Endometrium (tissue), 2 donors: ENCODE results near the gene IFRD1.
"Not testable (repeated sequence)": the region's sequence is repeated elsewhere in the genome, so short reads cannot be mapped to it uniquely, and the experiment has no call there.

ENCODE experiments used
- FAIRE-seq: peaks from 2 replicates; lab custom pipeline; 2012; peaks lifted over from hg19 to GRCh38; lab: Jason Lieb, UNC
- donor health status: control.
- donor health status: control.

IFRD1 gene

DNA sequence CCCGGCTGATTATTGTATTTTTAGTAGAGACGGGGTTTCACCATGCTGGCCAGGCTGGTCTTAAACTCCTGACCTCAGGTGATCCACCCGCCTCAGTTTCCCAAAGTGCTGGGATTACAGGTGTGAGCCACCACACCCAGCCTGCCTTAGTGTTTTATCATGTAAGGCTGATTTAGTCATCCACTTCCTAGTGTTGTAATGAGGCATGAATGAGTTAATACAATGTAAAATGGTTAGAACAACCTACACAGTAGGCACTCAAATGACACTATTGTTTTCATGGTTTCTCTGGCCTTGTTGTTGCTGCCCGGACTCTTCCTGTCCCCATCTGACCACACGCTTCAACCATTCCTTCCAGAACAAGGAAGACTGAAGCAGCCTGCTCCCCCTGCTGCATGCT, 66.2 kb downstream of the IFRD1 start:
- FAIRE-seq: not testable (repeated sequence)

DNA sequence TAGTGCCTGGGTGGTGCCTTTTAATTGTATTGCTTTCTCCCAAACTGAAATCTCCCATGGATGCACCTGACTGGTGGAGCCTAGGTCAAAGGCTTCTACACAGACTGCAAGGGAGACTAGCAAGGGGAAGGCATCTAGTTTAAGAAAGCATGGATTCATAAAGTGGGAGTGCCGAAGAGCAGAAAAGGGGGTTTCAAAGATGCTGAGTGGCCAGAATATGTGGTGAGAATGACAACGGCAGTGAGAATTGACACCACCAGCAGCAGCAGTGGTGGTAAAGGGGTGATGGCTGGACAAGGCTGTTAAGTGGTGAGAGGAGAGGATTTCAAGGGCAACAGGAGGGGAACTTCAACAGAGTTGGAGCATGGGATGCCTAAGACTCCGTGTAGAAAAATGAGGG, 67.2 kb downstream of the IFRD1 start:
- FAIRE-seq: no peak

DNA sequence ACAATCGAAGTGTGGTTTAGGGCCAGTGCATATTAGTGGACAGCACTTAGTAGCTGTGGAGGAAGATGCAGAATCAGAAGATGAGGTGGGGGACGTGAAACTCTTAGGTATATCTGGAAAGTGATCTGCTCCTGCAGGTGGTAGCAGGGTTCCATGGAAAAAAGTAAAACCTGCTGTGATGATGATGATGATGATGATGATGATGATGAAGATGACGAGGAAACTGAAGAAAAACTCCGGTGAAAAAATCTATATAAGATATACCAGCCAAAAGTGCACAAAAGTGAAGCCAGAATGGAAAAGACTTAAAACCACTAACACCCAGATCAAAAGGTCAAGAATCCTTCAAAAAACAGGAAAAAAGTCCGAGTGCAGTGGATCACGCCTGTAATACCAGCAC, 70.5 kb downstream of the IFRD1 start:
- no peak for FAIRE-seq

DNA sequence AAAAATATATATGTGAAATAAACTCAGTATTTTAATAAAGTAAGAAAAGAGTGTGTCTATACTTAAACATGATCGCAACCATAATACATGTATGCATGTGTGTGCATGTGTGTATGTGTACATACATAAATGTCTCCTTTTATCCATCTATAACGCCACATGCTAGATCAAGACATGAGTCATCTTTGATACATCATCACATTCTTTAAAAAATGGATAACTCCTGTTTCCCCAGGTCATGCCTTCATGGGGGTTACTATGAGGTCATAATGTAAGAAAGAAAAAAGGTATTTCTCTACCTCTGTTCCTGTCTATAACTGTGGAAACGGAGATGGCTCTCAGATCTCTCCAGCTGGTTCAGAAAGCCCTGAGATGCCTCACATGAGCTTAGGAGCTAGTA, 71.7 kb downstream of the IFRD1 start:
- no peak for FAIRE-seq

DNA sequence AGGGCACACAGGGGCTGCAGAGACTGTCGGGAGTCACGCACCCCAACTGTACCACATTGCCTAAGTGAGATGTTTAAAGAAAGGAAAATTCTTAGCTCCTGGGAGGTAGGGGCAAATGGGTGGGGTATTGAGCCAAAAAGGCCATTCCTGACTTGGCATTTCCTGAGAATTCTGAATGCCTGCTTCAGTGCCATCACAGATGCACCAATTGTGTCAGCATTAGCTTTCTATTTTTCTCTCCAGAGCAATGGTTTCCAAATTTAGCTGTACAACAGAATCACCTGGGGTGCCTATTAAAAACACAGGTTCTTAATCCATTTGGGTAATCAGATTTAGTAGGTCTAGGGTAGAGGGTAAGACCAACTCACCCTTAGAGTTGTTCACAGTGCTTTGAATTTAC, 73.6 kb downstream of the IFRD1 start:
- no peak for FAIRE-seq
